WTC11 (cell line): ENCODE measurements around the gene TAF5L. TPM values are rescaled to one million over a fixed set of nuclear protein-coding genes. Genes with fewer than 3 reads are reported as not detected.

Experiments used
- ATAC-seq: fragments of 200-7000 bp; cut with Tn5 transposase; 2 replicates; pipeline ENCODE4 v1.10.0; 2021; ENCODE audit warnings: mild to moderate bottlenecking, moderate library complexity
- CTCF ChIA-PET: fragments of 300-600 bp; sonication (Branson Sonifier 250); formaldehyde crosslinking; loops from one replicate; lab custom pipeline; 2021; ENCODE audit warnings: antibody characterized with exemption; lab: Charles Lee
- POLR2A ChIA-PET: fragments of 350-600 bp; sonication (Branson Sonifier 250); formaldehyde crosslinking; loops from one replicate; lab custom pipeline; 2021; ENCODE audit warnings: antibody characterized with exemption; lab: Charles Lee
- DNase-seq: peaks from one replicate; pipeline ENCODE4 v3.0.0; 2021; ENCODE audit warnings: low spot score
- H3K27ac Mint-ChIP-seq: 2 replicates; pipeline ENCODE4 v1.8.0; 2021; ENCODE audit warnings: mixed read lengths
- H3K27me3 Mint-ChIP-seq: 2 replicates; pipeline ENCODE4 v1.8.0; 2021; ENCODE audit warnings: low read depth, mild to moderate bottlenecking, moderate library complexity, mixed read lengths
- H3K36me3 Mint-ChIP-seq: 2 replicates; pipeline ENCODE4 v1.8.0; 2021; ENCODE audit warnings: mixed read lengths
- H3K4me1 Mint-ChIP-seq: 2 replicates; pipeline ENCODE4 v1.8.0; 2022; ENCODE audit warnings: mixed read lengths
- H3K4me3 Mint-ChIP-seq: 2 replicates; pipeline ENCODE4 v1.8.0; 2021; ENCODE audit warnings: mild to moderate bottlenecking, moderate library complexity, mixed read lengths
- H3K9me3 Mint-ChIP-seq: 2 replicates; pipeline ENCODE4 v1.8.0; 2021; ENCODE audit warnings: mixed read lengths
- ATF1 ChIP-seq: sonication (generic); formaldehyde crosslinking; IDR thresholded peaks from 2 replicates; pipeline ENCODE4 v1.8.1; 2023; ENCODE audit warnings: mild to moderate bottlenecking, moderate library complexity, missing genetic modification reagents
- KAT7 ChIP-seq: sonication (generic); formaldehyde crosslinking; IDR thresholded peaks from 2 replicates; pipeline ENCODE4 v1.8.1; 2023; ENCODE audit warnings: missing genetic modification reagents, mild to moderate bottlenecking, borderline replicate concordance
- NR1H2 ChIP-seq: sonication (generic); formaldehyde crosslinking; IDR thresholded peaks from 2 replicates; pipeline ENCODE4 v1.9.0; 2021; ENCODE audit warnings: mild to moderate bottlenecking, moderate library complexity, missing genetic modification reagents
- PRRX2 ChIP-seq: fragments of 250-450 bp; sonication (Bioruptor Pico); IDR thresholded peaks from 2 replicates; pipeline ENCODE4 v1.8.0; 2021; ENCODE audit warnings: mild to moderate bottlenecking
- ZBTB21 ChIP-seq: sonication (generic); formaldehyde crosslinking; IDR thresholded peaks from 2 replicates; pipeline ENCODE4 v1.8.1; 2023; ENCODE audit warnings: mild to moderate bottlenecking, missing genetic modification reagents, borderline replicate concordance
- ZNF121 ChIP-seq: sonication (generic); formaldehyde crosslinking; IDR thresholded peaks from 2 replicates; pipeline ENCODE4 v1.8.0; 2023; ENCODE audit warnings: missing genetic modification reagents
- ZNF263 ChIP-seq: sonication (generic); formaldehyde crosslinking; IDR thresholded peaks from 2 replicates; pipeline ENCODE4 v1.8.1; 2022; ENCODE audit warnings: low read depth, mild to moderate bottlenecking, moderate library complexity, missing genetic modification reagents
- total RNA-seq: library from RNA; stranded (reverse); gene quantifications from 3 replicates; pipeline ENCODE4 v1.2.3, GENCODE V29; 2021
- TF ChIP-seq, protein P1 (sequence below): sonication (generic); formaldehyde crosslinking; IDR thresholded peaks from 2 replicates; pipeline ENCODE4 v1.8.0; 2023; ENCODE audit warnings: missing genetic modification reagents, mild to moderate bottlenecking, borderline replicate concordance
- TF ChIP-seq, protein P2 (sequence below): sonication (generic); formaldehyde crosslinking; IDR thresholded peaks from 2 replicates; pipeline ENCODE4 v1.8.0; 2022; ENCODE audit warnings: mild to moderate bottlenecking, missing genetic modification reagents
- TF ChIP-seq, protein P3 (sequence below): sonication (generic); formaldehyde crosslinking; IDR thresholded peaks from 2 replicates; pipeline ENCODE4 v1.8.1; 2023; ENCODE audit warnings: mild to moderate bottlenecking, missing genetic modification reagents, moderate library complexity
- TF ChIP-seq, protein P4 (sequence below): fragments of 200-600 bp; IDR thresholded peaks from 2 replicates; pipeline ENCODE4 v1.8.0; 2022; ENCODE audit warnings: antibody characterized with exemption
- TF ChIP-seq, protein P5 (sequence below): sonication (generic); formaldehyde crosslinking; conservative IDR thresholded peaks from 2 replicates; pipeline ENCODE4 v1.8.1; 2023; ENCODE audit warnings: mild to moderate bottlenecking, low read depth, missing genetic modification reagents, moderate library complexity
- TF ChIP-seq, protein P6 (sequence below): sonication (generic); formaldehyde crosslinking; IDR thresholded peaks from 2 replicates; pipeline ENCODE4 v1.8.1; 2023; ENCODE audit warnings: mild to moderate bottlenecking, missing genetic modification reagents, moderate library complexity
- TF ChIP-seq, protein P7 (sequence below): fragments of 250-450 bp; sonication (Bioruptor Pico); IDR thresholded peaks from 2 replicates; pipeline ENCODE4 v1.9.0; 2021; ENCODE audit warnings: mild to moderate bottlenecking

Gene TAF5L
- total RNA-seq, 1 experiment from 2014 or later = 23.8 TPM

DNA sequence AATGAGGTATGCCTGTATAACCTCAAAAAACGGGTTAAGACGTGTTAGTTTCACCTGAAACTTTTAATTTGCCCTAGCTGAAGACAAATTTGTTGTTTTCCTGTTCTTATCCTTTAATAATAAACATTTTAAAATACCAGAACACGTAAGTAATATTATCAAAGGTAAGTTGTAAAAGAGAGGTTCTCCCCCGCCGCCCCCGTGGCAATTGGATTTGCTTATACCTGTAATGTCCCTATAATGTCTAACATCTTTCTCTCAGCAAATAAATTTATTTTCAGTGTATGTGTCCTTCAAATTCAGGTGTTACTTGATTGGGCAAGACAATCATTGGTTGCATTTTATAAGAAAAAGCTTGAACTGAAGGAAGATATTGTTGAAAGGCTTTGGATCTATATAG lies 6.0 kb upstream of the TAF5L start:
- Mint-ChIP-seq H3K9me3 (no peaks in the 10 kb centered on the region), H3K4me3 (no peak overlapping the region), H3K27me3 (no peaks in the 10 kb centered on the region), H3K4me1 (peaks cover 7% of the 10 kb centered on the region), H3K27ac (no peak overlapping the region), H3K36me3 (peaks cover 46% of the 10 kb centered on the region)
- no peak for DNase-seq
- ChIA-PET CTCF (interaction anchor here (1.1 kb wide), 1 partner anchor 102 kb away, joined by 3 read pairs; no protein-coding TSS in a partner anchor), POLR2A (no interaction called here)
- TF ChIP-seq ATF1 (no peak), KAT7 (no peak), PRRX2 (CRISPR knock-in tag) (no peak), ZBTB21 (no peak), ZNF263 (CRISPR knock-in tag) (no peak), NR1H2 (CRISPR knock-in tag) (no peak), ZNF121 (CRISPR knock-in tag) (no peak)
- TF ChIP-seq, protein P1, sequence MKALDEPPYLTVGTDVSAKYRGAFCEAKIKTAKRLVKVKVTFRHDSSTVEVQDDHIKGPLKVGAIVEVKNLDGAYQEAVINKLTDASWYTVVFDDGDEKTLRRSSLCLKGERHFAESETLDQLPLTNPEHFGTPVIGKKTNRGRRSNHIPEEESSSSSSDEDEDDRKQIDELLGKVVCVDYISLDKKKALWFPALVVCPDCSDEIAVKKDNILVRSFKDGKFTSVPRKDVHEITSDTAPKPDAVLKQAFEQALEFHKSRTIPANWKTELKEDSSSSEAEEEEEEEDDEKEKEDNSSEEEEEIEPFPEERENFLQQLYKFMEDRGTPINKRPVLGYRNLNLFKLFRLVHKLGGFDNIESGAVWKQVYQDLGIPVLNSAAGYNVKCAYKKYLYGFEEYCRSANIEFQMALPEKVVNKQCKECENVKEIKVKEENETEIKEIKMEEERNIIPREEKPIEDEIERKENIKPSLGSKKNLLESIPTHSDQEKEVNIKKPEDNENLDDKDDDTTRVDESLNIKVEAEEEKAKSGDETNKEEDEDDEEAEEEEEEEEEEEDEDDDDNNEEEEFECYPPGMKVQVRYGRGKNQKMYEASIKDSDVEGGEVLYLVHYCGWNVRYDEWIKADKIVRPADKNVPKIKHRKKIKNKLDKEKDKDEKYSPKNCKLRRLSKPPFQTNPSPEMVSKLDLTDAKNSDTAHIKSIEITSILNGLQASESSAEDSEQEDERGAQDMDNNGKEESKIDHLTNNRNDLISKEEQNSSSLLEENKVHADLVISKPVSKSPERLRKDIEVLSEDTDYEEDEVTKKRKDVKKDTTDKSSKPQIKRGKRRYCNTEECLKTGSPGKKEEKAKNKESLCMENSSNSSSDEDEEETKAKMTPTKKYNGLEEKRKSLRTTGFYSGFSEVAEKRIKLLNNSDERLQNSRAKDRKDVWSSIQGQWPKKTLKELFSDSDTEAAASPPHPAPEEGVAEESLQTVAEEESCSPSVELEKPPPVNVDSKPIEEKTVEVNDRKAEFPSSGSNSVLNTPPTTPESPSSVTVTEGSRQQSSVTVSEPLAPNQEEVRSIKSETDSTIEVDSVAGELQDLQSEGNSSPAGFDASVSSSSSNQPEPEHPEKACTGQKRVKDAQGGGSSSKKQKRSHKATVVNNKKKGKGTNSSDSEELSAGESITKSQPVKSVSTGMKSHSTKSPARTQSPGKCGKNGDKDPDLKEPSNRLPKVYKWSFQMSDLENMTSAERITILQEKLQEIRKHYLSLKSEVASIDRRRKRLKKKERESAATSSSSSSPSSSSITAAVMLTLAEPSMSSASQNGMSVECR = no peak
- TF ChIP-seq, protein P2, sequence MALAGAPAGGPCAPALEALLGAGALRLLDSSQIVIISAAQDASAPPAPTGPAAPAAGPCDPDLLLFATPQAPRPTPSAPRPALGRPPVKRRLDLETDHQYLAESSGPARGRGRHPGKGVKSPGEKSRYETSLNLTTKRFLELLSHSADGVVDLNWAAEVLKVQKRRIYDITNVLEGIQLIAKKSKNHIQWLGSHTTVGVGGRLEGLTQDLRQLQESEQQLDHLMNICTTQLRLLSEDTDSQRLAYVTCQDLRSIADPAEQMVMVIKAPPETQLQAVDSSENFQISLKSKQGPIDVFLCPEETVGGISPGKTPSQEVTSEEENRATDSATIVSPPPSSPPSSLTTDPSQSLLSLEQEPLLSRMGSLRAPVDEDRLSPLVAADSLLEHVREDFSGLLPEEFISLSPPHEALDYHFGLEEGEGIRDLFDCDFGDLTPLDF (CRISPR knock-in tag) = no peak
- TF ChIP-seq, protein P3, sequence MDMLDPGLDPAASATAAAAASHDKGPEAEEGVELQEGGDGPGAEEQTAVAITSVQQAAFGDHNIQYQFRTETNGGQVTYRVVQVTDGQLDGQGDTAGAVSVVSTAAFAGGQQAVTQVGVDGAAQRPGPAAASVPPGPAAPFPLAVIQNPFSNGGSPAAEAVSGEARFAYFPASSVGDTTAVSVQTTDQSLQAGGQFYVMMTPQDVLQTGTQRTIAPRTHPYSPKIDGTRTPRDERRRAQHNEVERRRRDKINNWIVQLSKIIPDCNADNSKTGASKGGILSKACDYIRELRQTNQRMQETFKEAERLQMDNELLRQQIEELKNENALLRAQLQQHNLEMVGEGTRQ (CRISPR knock-in tag) = no peak
- TF ChIP-seq, protein P4, sequence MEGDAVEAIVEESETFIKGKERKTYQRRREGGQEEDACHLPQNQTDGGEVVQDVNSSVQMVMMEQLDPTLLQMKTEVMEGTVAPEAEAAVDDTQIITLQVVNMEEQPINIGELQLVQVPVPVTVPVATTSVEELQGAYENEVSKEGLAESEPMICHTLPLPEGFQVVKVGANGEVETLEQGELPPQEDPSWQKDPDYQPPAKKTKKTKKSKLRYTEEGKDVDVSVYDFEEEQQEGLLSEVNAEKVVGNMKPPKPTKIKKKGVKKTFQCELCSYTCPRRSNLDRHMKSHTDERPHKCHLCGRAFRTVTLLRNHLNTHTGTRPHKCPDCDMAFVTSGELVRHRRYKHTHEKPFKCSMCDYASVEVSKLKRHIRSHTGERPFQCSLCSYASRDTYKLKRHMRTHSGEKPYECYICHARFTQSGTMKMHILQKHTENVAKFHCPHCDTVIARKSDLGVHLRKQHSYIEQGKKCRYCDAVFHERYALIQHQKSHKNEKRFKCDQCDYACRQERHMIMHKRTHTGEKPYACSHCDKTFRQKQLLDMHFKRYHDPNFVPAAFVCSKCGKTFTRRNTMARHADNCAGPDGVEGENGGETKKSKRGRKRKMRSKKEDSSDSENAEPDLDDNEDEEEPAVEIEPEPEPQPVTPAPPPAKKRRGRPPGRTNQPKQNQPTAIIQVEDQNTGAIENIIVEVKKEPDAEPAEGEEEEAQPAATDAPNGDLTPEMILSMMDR = no peak
- TF ChIP-seq, protein P5, sequence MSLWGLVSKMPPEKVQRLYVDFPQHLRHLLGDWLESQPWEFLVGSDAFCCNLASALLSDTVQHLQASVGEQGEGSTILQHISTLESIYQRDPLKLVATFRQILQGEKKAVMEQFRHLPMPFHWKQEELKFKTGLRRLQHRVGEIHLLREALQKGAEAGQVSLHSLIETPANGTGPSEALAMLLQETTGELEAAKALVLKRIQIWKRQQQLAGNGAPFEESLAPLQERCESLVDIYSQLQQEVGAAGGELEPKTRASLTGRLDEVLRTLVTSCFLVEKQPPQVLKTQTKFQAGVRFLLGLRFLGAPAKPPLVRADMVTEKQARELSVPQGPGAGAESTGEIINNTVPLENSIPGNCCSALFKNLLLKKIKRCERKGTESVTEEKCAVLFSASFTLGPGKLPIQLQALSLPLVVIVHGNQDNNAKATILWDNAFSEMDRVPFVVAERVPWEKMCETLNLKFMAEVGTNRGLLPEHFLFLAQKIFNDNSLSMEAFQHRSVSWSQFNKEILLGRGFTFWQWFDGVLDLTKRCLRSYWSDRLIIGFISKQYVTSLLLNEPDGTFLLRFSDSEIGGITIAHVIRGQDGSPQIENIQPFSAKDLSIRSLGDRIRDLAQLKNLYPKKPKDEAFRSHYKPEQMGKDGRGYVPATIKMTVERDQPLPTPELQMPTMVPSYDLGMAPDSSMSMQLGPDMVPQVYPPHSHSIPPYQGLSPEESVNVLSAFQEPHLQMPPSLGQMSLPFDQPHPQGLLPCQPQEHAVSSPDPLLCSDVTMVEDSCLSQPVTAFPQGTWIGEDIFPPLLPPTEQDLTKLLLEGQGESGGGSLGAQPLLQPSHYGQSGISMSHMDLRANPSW (CRISPR knock-in tag) = no peak
- TF ChIP-seq, protein P6, sequence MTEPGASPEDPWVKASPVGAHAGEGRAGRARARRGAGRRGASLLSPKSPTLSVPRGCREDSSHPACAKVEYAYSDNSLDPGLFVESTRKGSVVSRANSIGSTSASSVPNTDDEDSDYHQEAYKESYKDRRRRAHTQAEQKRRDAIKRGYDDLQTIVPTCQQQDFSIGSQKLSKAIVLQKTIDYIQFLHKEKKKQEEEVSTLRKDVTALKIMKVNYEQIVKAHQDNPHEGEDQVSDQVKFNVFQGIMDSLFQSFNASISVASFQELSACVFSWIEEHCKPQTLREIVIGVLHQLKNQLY = no peak
- TF ChIP-seq, protein P7, sequence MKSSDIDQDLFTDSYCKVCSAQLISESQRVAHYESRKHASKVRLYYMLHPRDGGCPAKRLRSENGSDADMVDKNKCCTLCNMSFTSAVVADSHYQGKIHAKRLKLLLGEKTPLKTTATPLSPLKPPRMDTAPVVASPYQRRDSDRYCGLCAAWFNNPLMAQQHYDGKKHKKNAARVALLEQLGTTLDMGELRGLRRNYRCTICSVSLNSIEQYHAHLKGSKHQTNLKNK = no peak
- ATAC-seq = no peak
